GM19455 (cell line): Measurements from ENCODE around the gene HSPA4L.

Experiments
- ATAC-seq: cut with Tn5 transposase; IDR thresholded peaks from one replicate; pipeline ENCODE4 v1.9.1; 2021; ENCODE audit not compliant: unreplicated experiment

The HSPA4L gene

GRCh38 chr4:127783026-127783769 is 1.1 kb downstream of the HSPA4L start:
- ATAC-seq: peak; percentile 7

DNA sequence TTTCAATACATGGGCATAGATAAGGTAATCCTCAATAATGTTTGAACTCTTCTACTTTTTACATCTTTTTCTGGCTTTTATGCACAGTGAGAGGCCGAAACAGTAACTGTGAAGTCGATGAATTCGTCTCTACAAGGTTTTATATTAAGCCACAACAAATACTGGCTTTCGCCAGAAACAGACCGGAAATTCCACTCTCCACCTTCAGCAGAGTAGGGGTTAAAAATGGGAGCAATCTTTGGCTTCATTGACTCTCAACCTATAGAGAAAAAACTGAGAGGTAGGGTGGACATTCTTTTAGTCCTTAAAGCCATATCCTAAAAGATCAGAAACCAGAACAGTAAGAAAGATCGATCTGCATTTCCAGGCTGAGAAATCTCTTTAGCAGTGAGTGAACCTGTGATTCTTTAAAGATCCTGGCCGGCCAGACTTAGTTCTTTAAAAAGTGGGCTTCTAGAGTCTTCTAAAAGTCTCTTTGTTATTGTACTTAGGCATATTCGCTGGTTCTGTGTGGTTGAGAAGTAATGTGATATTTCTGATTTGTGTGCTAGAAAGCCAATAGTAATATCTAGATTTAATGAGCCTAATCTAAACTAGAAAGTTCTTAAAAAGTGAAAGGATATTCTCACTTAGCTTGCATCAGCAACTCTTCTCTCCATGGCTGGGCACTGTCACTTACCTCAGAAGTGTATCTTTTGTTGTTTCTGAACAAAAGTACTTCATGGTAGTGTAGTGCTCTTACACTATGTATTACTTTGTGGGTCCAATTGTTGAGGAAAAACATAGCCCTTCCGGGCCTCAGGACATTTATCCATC is 2.0 kb downstream of the HSPA4L start:
- no peak for ATAC-seq

DNA sequence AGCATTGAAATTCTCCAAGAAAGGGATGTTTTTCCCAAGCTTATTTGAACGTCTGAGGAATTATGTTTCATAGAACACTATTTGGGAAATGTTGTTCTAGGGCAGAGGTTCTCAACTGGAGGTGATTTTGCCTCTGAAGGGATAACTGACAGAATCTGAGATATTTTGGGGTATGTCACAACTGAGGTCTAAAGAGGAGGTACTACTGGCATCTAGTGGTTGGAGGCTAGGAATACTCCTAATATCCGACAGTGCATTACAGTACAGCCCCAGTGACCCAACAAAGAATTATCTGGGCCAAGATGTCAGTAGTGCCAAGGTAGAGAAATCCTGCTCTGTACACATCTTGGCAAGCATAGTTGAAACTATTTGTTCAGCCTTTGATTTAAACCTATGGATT is 6.4 kb downstream of the HSPA4L start:
- ATAC-seq: no peak

DNA sequence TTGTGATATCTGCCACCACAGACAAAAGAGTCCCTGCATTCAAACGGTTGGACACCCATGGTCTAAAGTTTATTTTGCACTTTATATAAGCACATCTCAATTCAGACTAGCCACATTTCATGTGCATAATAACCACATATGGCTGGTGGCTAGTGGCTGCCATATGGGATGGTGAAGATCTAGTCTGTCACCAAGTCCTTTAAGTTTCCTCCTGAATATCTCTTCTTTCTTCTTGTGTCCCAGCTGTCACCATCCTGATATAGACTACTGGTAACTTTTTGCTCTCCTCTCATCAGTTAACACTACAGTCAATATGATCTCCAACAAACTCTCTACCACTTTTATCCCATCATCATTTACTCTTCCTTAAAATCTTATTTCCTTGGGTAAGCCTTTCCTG is 9.3 kb downstream of the HSPA4L start:
- ATAC-seq: no peak

DNA sequence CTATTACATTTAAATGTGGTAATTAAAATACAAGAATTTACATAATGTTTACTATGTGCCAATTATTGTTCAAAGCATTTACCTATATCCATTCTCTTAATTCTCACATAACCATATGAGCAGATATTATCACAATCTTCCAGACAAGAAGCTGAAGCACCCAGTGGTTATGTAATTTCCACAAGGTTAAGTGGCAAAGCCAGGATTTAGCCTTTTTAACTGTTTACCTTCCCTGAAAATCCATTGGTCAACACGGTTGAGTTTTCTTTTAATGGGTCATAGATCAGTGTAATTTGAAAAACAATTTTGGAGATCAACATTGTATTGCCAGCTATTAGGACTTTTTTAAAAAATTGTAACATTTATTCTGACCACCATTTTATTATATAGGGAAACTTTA is 11.4 kb downstream of the HSPA4L start:
- ATAC-seq: no peak

- ATAC-seq: no peak
These were observed 17.6 kb downstream of the HSPA4L start for GRCh38 chr4:127799711-127800110.

GRCh38 chr4:127809173-127809800 is 27.2 kb downstream of the HSPA4L start:
- ATAC-seq: no peak

- ATAC-seq: no peak
These were observed 28.4 kb downstream of the HSPA4L start for GRCh38 chr4:127810551-127810950.

- no peak for ATAC-seq
These were observed 40.3 kb downstream of the HSPA4L start for GRCh38 chr4:127822430-127822829.

GRCh38 chr4:127828121-127828520 is 46.0 kb downstream of the HSPA4L start:
- ATAC-seq: no peak

DNA sequence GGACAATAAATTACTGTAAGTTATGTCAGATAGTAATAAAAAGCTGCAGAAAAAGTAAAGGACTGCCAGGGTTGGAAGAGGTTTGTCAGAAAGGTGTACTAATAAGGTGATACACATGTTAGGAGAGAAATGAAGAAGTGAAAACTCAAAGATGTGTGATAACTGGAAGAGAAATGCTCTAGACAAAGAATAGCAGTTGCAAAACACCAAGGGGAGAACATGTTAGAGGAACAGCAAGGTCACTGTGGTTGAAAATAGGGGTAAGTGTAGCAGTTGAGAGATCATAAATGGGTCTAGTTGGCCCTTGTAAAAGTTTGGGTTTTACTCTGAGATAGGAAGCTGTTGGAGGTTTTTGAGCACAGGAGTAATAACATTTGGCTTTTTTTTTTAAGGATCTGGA is 46.9 kb downstream of the HSPA4L start:
- ATAC-seq: peak; percentile 95

- ATAC-seq: peak; percentile 48
These were observed 50.5 kb downstream of the HSPA4L start for GRCh38 chr4:127832585-127832984.

GRCh38 chr4:127843704-127844600 is 61.8 kb downstream of the HSPA4L start:
- no peak for ATAC-seq

DNA sequence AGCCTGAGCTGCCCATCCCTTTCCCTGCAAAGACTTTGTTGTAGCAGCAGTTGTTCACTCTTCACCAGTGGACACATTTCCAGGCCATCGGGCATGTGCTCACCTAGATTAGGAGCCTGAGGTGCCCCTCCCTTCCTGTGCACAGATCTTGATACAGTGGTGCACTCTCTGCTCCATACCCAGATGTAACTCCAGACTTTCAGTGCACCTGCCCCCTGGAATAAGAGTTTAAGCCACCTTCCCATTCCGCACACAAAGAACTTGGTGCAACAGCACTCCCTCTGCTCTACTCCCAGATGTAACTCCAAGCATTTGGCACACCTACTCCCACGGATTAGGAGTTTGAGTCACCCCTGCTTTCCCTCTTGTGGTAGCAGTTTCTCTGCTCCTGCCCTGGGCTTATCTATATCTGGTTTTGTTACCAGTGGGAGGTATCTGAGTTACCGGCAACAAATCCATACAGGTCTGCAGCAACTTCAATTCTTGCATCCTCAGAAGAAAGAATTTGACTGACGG is 62.5 kb downstream of the HSPA4L start:
- no peak for ATAC-seq

DNA sequence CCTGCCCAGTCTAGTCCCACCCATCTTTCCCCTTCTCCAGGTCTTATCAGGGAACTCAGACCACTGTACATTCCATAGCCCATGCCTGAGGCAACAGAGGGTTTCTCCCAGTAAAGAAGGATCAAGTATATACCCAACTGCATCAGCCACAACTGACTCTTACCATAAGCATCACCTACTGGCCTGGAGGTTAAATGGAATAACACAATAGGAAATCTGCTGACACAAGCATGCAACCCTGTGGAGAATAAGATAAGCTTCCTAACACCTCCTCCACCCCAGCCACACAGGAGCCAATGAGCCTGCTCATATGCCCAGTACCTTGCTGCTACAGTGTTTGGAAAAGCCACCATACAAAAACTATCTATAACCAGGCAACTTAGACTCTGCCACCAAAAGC is 63.9 kb downstream of the HSPA4L start:
- no peak for ATAC-seq

DNA sequence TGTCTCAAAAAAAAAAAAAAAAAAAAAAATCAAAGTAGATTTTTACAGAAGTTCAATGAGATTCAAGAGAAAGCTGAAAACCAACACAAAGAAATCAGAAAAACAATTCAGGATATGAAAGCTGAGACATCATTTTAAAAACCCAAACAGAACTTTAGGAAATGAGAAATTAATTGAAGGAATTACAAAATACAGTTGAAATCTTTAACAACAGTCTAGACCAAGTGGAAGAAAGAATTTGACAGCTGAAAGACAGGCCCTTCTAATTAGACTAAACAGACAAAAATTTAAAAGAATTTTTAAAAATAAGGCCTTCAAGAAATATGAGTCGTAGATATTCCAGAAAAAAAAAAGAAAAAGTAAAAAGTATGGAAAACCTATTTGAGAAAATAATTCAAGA is 64.6 kb downstream of the HSPA4L start:
- no peak for ATAC-seq

- no peak for ATAC-seq
These were observed 67.5 kb downstream of the HSPA4L start for GRCh38 chr4:127849505-127850234.

GRCh38 chr4:127852661-127853060 is 70.5 kb downstream of the HSPA4L start:
- ATAC-seq: no peak

- peak; percentile 14 for ATAC-seq
These were observed 74.2 kb downstream of the HSPA4L start for GRCh38 chr4:127856196-127856812.
